Measurements from ENCODE around the gene PRB4.
"Not testable (repeated sequence)": the region's sequence is repeated elsewhere in the genome, so short reads cannot be mapped to it uniquely, and the experiment has no call there.

Gene PRB4

GRCh38 chr12:11310336-11310735 is at the start of gene PRB4:
TSS of gene PRB4 (minus strand) at chr12:11310436. CDS start at chr12:11310398, 38 bp downstream.
- Mint-ChIP-seq H3K27me3 (no peaks in the 10 kb centered on the region), H3K4me1 (no peaks in the 10 kb centered on the region), H3K4me3 (no peak within 1 kb of the TSS), H3K27ac (no peak within 1 kb of the TSS), H3K9me3 (peaks cover 2 to 53% of the 10 kb centered on the region in 2 donors)
- DNase-seq (no peak), ATAC-seq (no peak)

GRCh38 chr12:11351736-11352135 is 41.5 kb upstream of the PRB4 start:
- not testable (repeated sequence) for H3K27ac Mint-ChIP-seq, H3K9me3 Mint-ChIP-seq, DNase-seq, H3K4me3 Mint-ChIP-seq, H3K27me3 Mint-ChIP-seq, ATAC-seq, H3K4me1 Mint-ChIP-seq

GRCh38 chr12:11348439-11348838 is 38.2 kb upstream of the PRB4 start:
- Mint-ChIP-seq H3K27me3 (no peaks in the 10 kb centered on the region), H3K4me3 (no peak overlapping the region), H3K27ac (no peak overlapping the region), H3K9me3 (no peaks in the 10 kb centered on the region), H3K4me1 (no peaks in the 10 kb centered on the region)
- DNase-seq (no peak), ATAC-seq (no peak)

- DNase-seq (no peak), ATAC-seq (no peak)
- Mint-ChIP-seq H3K9me3 (no peaks in the 10 kb centered on the region), H3K4me1 (no peaks in the 10 kb centered on the region), H3K27me3 (no peaks in the 10 kb centered on the region), H3K4me3 (no peak overlapping the region), H3K27ac (no peak overlapping the region)
These were observed 37.6 kb upstream of the PRB4 start for GRCh38 chr12:11347810-11348209.

GRCh38 chr12:11344500-11344899 is 34.3 kb upstream of the PRB4 start:
- Mint-ChIP-seq H3K9me3 (no peaks in the 10 kb centered on the region), H3K27ac (no peak overlapping the region), H3K4me3 (no peak overlapping the region), H3K27me3 (no peaks in the 10 kb centered on the region), H3K4me1 (no peaks in the 10 kb centered on the region)
- no peak for ATAC-seq
- no peak for DNase-seq

GRCh38 chr12:11324426-11324825 is 14.2 kb upstream of the PRB4 start:
- Mint-ChIP-seq H3K4me3 (no peak overlapping the region), H3K27me3 (no peaks in the 10 kb centered on the region), H3K27ac (no peak overlapping the region), H3K9me3 (peaks cover 0 to 8% of the 10 kb centered on the region in 2 donors), H3K4me1 (no peaks in the 10 kb centered on the region)
- ATAC-seq (no peak), DNase-seq (no peak)

- no peak for DNase-seq
- Mint-ChIP-seq H3K27ac (no peak overlapping the region), H3K4me1 (no peaks in the 10 kb centered on the region), H3K27me3 (no peaks in the 10 kb centered on the region), H3K4me3 (no peak overlapping the region), H3K9me3 (peaks cover 0 to 12% of the 10 kb centered on the region in 2 donors)
- ATAC-seq = no peak
These were observed 11.7 kb upstream of the PRB4 start for GRCh38 chr12:11321980-11322379.

GRCh38 chr12:11307143-11307542 is 3.1 kb downstream of the PRB4 start:
- no peak overlapping the region for H3K4me3 Mint-ChIP-seq
- H3K9me3 Mint-ChIP-seq = peaks cover 0 to 42% of the 10 kb centered on the region in 2 donors
- no peak for DNase-seq
- H3K4me1 Mint-ChIP-seq = no peaks in the 10 kb centered on the region
- H3K27me3 Mint-ChIP-seq = no peaks in the 10 kb centered on the region
- no peak for ATAC-seq
- no peak overlapping the region for H3K27ac Mint-ChIP-seq

GRCh38 chr12:11273449-11273848 is 36.8 kb downstream of the PRB4 start:
- DNase-seq = no peak
- Mint-ChIP-seq H3K9me3 (no peaks in the 10 kb centered on the region), H3K27me3 (no peaks in the 10 kb centered on the region)

GRCh38 chr12:11269607-11270006 is 40.6 kb downstream of the PRB4 start, which contains the start of gene PRB3:
TSS of gene PRB3 (minus strand) at chr12:11269707. CDS start at chr12:11269669, 38 bp downstream.
- ATAC-seq (no peak), DNase-seq (no peak)
- H3K4me1 Mint-ChIP-seq = no peaks in the 10 kb centered on the region
- no peak within 1 kb of the TSS for H3K27ac Mint-ChIP-seq
- H3K27me3 Mint-ChIP-seq = no peaks in the 10 kb centered on the region
- no peaks in the 10 kb centered on the region for H3K9me3 Mint-ChIP-seq
- H3K4me3 Mint-ChIP-seq = no peak within 1 kb of the TSS

More at GRCh38 chr12:11273449-11273848, 36.8 kb downstream of the PRB4 start:
- no peak overlapping the region for H3K27ac Mint-ChIP-seq
- no peak overlapping the region for H3K4me3 Mint-ChIP-seq
- no peak for ATAC-seq
- no peaks in the 10 kb centered on the region for H3K4me1 Mint-ChIP-seq

GRCh38 chr12:11264501-11264900 is 45.7 kb downstream of the PRB4 start:
- H3K4me1 Mint-ChIP-seq = no peaks in the 10 kb centered on the region
- ATAC-seq = no peak
- no peaks in the 10 kb centered on the region for H3K27me3 Mint-ChIP-seq
- H3K27ac Mint-ChIP-seq = no peak overlapping the region
- peaks cover 0 to 28% of the 10 kb centered on the region in 2 donors for H3K9me3 Mint-ChIP-seq
- no peak for DNase-seq
- no peak overlapping the region for H3K4me3 Mint-ChIP-seq

Data from stimulated activated naive CD8-positive, alpha-beta T cell treated with anti-CD3 and anti-CD28 coated beads, Interleukin-15, amount 100 ng/mL, for 72 hours (primary cell).